GM06990 (cell line): ENCODE measurements around the gene PRDM15.
A peak's percentile ranks its signal among the peaks of the same experiment; 100 is the strongest.

Experiments
- DNase-seq: peaks from one replicate; pipeline ENCODE4 v3.0.0-alpha.2; 2011; ENCODE audit not compliant: insufficient read length; ENCODE audit errors: extremely low read depth
- H3K27me3 ChIP-seq: replicated peaks from 2 replicates; pipeline ENCODE4 v1.6.0; 2011; ENCODE audit warnings: low read length; ENCODE audit not compliant: control insufficient read depth, insufficient read depth
- H3K36me3 ChIP-seq: 2 replicates; pipeline ENCODE4 v1.5.1; 2011; ENCODE audit warnings: low read length; ENCODE audit not compliant: control insufficient read depth, insufficient read depth
- H3K4me3 ChIP-seq: replicated peaks from 2 replicates; pipeline ENCODE4 v1.5.1; 2011; ENCODE audit warnings: low read depth, mild to moderate bottlenecking, control low read depth, low read length
- CTCF ChIP-seq: IDR thresholded peaks from 2 replicates; pipeline ENCODE4 v1.5.1; 2011; ENCODE audit warnings: low read length, control low read depth, mild to moderate bottlenecking, inconsistent platforms; ENCODE audit not compliant: insufficient read depth, poor library complexity, severe bottlenecking

Gene PRDM15

GRCh38 chr21:41836166-41837015, 42.8 kb downstream of the PRDM15 start:
- H3K27me3 ChIP-seq, result no peaks in the 10 kb centered on the region
- no peak for DNase-seq
- TF ChIP-seq CTCF, result no peak
- no peak overlapping the region for H3K4me3 ChIP-seq
- H3K36me3 ChIP-seq, result peaks cover 31% of the 10 kb centered on the region

DNA sequence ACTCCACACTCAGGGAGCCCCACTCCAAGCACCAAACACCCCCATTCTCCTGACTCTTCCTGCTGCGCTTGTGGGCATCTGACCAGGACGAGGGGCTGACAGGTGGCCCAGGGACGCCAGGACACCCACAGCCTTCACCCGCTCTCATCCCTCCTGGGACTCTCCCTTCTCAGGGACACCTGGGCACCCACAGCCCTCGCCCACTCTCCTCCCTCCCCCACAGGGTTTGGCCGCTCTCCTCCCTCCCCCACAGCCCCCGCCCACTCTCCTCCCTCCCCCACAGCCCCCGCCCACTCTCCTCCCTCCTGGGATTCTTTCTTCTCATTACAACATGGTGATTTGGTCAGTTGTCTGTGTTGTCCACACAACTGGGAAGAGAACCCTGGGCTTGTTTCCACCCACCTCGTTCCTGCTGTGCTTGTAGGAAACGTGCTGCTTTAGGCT, 43.4 kb downstream of the PRDM15 start:
- TF ChIP-seq CTCF, result no peak
- Histone ChIP-seq H3K4me3 (no peak overlapping the region), H3K36me3 (peaks cover 31% of the 10 kb centered on the region), H3K27me3 (no peaks in the 10 kb centered on the region)
- no peak for DNase-seq

DNA sequence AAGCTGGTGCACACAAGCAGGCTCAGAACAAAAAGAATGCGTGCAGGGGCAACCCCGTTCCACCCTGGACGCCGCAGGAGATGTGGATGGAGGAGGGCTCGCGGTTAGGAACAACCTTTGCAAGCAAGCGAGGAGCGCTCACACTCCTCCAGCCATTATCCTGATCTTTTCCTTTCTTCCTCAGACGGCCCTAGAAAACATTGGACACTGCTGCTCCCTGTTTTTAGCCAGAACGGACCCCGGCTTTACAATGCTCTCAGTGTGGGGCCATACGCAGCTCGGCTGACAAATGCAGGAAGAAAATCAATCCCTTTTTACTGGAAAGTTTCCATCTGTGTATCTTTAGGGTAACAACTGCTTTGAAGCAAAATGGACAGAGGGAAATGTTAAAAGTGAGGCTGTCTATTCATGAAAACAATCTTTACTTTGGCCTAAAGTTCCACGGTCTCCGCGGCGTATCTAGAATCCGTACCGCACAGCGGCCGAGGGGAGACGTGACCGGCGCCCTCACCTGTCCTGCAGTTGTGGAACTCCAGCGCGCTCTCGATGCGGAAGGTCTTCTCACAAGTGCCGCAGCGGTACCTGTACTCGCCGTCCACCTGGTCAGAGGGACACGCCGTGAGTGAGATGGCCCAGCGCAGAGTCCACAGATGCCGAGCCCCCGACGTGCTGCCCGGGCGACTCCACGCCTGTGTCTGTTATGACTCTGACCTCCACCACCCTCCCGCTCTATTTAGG, 44.0 kb downstream of the PRDM15 start:
- peaks cover 31% of the 10 kb centered on the region for H3K36me3 ChIP-seq
- no peak for TF ChIP-seq CTCF
- no peak for DNase-seq

DNA sequence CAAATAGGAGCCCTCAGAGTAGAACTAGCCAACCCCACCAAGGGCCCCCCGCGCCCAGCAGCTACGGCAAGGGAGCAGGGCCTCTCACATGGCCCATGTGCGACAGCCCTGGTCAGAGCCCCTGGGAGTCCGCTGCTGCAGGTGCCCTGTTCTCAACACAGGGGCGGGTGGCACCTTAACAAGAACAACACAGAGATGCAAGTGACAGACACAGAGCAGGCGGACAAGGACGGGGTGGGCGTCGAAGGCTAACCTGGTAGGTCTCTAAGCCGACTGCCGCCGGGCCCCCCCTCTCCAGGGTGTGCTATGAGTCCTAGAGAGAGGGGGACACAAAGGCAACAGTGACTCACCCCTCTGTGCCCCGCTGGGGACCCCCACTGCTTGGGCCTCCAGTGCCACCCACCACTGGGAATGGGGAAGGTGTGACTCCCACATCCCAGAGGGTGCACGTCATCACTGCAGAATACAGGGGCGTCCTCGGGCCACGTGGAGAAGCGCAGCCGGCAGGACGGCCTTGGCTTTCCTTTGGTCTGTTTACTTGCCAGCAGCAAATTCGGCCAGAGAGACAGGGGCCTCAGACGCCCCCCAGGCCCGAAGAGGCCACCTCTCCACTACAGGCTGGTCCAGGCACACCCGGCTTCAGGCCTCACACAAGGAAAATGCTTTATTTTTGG, 44.8 kb downstream of the PRDM15 start:
- TF ChIP-seq CTCF, result no peak
- no peak for DNase-seq
- H3K36me3 ChIP-seq, result peaks cover 29% of the 10 kb centered on the region
- no peak overlapping the region for H3K4me3 ChIP-seq
- no peaks in the 10 kb centered on the region for H3K27me3 ChIP-seq

More for the DNA sequence above, 44.0 kb downstream of the PRDM15 start:
- no peak overlapping the region for H3K4me3 ChIP-seq
- no peaks in the 10 kb centered on the region for H3K27me3 ChIP-seq

GRCh38 chr21:41833497-41834115, 45.5 kb downstream of the PRDM15 start:
- Histone ChIP-seq H3K27me3 (no peaks in the 10 kb centered on the region), H3K4me3 (no peak overlapping the region), H3K36me3 (peaks cover 25% of the 10 kb centered on the region)
- DNase-seq, result peak; percentile 77
- no peak for TF ChIP-seq CTCF
